Measurements from ENCODE around the gene MITF.

Gene MITF

DNA sequence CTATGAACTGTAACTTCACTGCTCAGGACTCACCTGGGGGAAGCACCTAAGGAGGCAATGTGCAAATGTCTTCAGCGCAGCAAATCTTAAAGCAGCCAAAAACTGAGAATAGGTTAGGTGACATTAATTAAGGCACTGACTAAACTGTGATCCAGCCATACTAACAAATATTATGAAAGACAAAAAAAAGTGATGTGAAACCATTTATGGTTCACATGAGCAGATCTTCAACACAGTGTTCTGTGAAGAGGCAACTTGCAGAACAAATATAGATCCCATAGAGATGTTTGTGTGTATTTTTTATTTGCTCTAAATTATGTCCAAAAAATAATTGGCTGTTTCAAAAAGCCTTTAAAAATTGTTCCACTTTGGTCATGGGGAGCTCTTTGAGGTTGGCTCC is 24.1 kb upstream of the MITF start:
- H3K4me3 ChIP-seq (ENCODE audit: low read depth, low read length) = no peak overlapping the region
- DNase-seq (ENCODE audit: low read depth) = no peak
- no peak for TF ChIP-seq CTCF (IDR thresholded peaks at IDR 0.05; ENCODE audit: control insufficient read depth, extremely low read depth, insufficient read depth)

- DNase-seq (ENCODE audit: low read depth) = no peak
- no peak for TF ChIP-seq CTCF (IDR thresholded peaks at IDR 0.05; ENCODE audit: control insufficient read depth, extremely low read depth, insufficient read depth)
- no peak overlapping the region for H3K4me3 ChIP-seq (ENCODE audit: low read depth, low read length)
Measured at GRCh38 chr3:69716119-69716518, 23.1 kb upstream of the MITF start.

GRCh38 chr3:69718866-69719586 is 20.2 kb upstream of the MITF start:
- no peak for TF ChIP-seq CTCF (IDR thresholded peaks at IDR 0.05; ENCODE audit: control insufficient read depth, extremely low read depth, insufficient read depth)
- no peak for DNase-seq (ENCODE audit: low read depth)
- no peak overlapping the region for H3K4me3 ChIP-seq (ENCODE audit: low read depth, low read length)

GRCh38 chr3:69719587-69720122 is 19.6 kb upstream of the MITF start:
- no peak for DNase-seq (ENCODE audit: low read depth)
- no peak overlapping the region for H3K4me3 ChIP-seq (ENCODE audit: low read depth, low read length)
- no peak for TF ChIP-seq CTCF (IDR thresholded peaks at IDR 0.05; ENCODE audit: control insufficient read depth, extremely low read depth, insufficient read depth)

GRCh38 chr3:69720824-69721223 is 18.4 kb upstream of the MITF start:
- no peak overlapping the region for H3K4me3 ChIP-seq (ENCODE audit: low read depth, low read length)
- DNase-seq (ENCODE audit: low read depth) = no peak
- no peak for TF ChIP-seq CTCF (IDR thresholded peaks at IDR 0.05; ENCODE audit: control insufficient read depth, extremely low read depth, insufficient read depth)

GRCh38 chr3:69723389-69723788 is 15.9 kb upstream of the MITF start:
- TF ChIP-seq CTCF (IDR thresholded peaks at IDR 0.05; ENCODE audit: control insufficient read depth, extremely low read depth, insufficient read depth) = no peak

More at GRCh38 chr3:69723389-69723788, 15.9 kb upstream of the MITF start:
- no peak overlapping the region for H3K4me3 ChIP-seq (ENCODE audit: low read depth, low read length)
- DNase-seq (ENCODE audit: low read depth) = peak; percentile 65
